GM12874 (cell line): ENCODE data around the gene ABCA10.

ENCODE experiments used
- TF ChIP-seq, protein P1 (sequence below): IDR thresholded peaks from 2 replicates; pipeline ENCODE4 v1.5.1; 2011; ENCODE audit warnings: low read depth, mild to moderate bottlenecking, control low read depth, low read length, moderate library complexity; ENCODE audit not compliant: insufficient read depth

Gene ABCA10

DNA sequence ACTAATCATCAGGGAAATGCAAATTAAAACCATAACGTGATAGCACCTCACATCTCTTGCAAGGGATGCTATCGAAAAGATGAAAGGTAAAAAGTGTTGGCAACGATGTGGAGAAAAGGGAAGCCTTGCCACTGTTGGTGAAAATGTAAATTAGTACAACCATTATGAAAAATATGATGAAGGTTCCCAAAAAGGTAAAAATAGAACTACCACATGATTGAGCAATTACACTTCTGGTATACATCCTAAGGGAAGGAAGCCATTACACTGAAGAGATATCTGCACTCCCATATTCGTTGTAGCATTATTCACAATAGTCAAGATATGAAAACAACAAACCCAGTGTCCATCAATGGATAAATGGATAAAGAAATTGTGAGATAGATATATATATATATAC, 21.5 kb downstream of the ABCA10 start:
- TF ChIP-seq, protein P1, sequence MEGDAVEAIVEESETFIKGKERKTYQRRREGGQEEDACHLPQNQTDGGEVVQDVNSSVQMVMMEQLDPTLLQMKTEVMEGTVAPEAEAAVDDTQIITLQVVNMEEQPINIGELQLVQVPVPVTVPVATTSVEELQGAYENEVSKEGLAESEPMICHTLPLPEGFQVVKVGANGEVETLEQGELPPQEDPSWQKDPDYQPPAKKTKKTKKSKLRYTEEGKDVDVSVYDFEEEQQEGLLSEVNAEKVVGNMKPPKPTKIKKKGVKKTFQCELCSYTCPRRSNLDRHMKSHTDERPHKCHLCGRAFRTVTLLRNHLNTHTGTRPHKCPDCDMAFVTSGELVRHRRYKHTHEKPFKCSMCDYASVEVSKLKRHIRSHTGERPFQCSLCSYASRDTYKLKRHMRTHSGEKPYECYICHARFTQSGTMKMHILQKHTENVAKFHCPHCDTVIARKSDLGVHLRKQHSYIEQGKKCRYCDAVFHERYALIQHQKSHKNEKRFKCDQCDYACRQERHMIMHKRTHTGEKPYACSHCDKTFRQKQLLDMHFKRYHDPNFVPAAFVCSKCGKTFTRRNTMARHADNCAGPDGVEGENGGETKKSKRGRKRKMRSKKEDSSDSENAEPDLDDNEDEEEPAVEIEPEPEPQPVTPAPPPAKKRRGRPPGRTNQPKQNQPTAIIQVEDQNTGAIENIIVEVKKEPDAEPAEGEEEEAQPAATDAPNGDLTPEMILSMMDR: no peak

- TF ChIP-seq, protein P1: no peak
Observed at GRCh38 chr17:69198238-69198637, 30.4 kb downstream of the ABCA10 start.

DNA sequence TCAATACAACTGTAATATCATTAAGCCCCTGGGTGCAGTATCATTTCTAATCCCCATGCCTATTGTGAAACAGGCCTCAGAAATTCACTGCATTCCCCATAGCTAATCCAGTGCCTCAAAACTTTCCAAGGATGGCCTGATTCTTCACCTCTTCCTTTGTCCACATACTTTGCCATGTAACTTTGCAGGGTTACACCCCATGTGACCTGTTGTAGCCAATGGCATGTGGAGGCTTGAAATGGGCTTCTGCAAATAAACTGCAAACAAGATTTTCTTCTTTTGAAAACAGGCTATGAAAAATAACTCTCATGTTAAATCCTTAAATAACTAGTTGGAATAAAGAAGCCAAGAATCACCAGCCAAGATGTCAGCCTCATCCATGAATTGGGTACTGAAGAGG, 35.9 kb downstream of the ABCA10 start:
- TF ChIP-seq, protein P1: no peak

DNA sequence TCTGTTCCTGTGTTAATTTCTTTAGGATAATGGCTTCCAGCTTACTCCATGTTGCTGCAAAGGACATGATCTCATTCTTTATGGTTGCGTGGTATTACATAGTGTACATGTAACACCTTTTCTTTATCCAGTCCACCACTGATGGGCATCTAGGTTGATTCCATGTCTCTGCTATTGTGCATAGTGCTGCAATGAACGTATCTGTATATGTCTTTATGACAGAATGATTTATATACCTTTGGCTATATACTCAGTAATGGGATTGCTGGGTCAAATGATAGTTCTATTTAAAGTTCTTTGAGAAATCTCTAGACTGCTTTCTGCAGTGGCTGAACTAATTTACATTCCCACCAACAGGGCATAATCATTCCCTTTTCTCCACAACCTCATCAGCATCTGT, 39.8 kb downstream of the ABCA10 start:
- TF ChIP-seq, protein P1: no peak

DNA sequence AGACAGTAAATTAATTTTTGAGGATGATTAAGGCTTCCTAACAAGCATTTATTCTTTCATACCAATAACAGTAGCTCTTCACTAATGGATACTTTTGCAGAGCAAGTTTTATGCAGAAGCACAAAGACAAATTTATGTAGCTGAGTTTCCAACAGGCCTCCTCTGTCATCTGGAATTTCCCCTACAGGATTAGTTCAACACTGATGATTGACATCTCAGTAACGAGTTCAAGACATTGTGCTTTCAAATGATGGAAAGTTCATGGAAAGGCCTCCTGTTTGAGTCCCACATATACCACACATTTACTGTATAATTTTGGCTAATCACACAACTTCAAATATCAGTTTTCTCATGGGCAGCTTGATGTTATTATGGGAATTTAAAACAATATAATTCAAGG, 40.6 kb downstream of the ABCA10 start:
- TF ChIP-seq, protein P1: no peak

DNA sequence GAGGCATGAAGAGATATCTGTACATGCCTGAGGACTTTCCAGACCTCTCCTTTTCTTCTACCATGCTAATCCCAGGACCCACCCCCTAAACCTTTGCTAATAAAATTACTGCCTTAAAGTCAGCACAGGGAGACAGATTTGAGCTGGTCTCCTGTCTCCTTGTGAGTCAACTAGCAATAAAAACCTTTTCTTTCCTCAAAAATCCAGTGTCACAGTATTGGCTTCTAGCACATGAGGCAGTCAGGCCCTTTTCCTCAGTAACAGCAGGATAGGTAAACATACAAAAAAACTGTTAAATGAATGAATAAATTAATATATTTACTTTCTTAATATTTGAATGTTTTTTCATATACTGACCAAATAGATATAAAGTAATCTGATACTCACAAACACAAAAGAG, 41.3 kb downstream of the ABCA10 start:
- TF ChIP-seq, protein P1: no peak

GRCh38 chr17:69179227-69179952, 49.2 kb downstream of the ABCA10 start:
- TF ChIP-seq, protein P1: no peak
